HG03457 (cell line): ENCODE measurements around the gene CRB2.
A peak's percentile ranks its signal among the peaks of the same experiment; 100 is the strongest.

Experiments used
- ATAC-seq: cut with Tn5 transposase; IDR thresholded peaks from one replicate; pipeline ENCODE4 v1.9.1; 2021; ENCODE audit warnings: moderate number of reproducible peaks; ENCODE audit not compliant: unreplicated experiment

The CRB2 gene

GRCh38 chr9:123355761-123356431 lies at the start of gene CRB2:
TSS of gene CRB2 (plus strand) at chr9:123356197. CDS start at chr9:123356261, 64 bp downstream.
- no peak for ATAC-seq

GRCh38 chr9:123309611-123310010 lies 46.4 kb upstream of the CRB2 start:
- no peak for ATAC-seq

- ATAC-seq, result no peak
Observed at GRCh38 chr9:123310551-123311249, 45.3 kb upstream of the CRB2 start.

GRCh38 chr9:123311250-123311752 lies 44.7 kb upstream of the CRB2 start:
- ATAC-seq, result no peak

GRCh38 chr9:123312306-123312877 lies 43.6 kb upstream of the CRB2 start:
- ATAC-seq, result no peak

GRCh38 chr9:123314617-123315016 lies 41.4 kb upstream of the CRB2 start:
- no peak for ATAC-seq

- ATAC-seq, result no peak
Observed at GRCh38 chr9:123315635-123316034, 40.4 kb upstream of the CRB2 start.

GRCh38 chr9:123316053-123316718 lies 39.8 kb upstream of the CRB2 start:
- no peak for ATAC-seq

- ATAC-seq, result peak; percentile 45
Observed at GRCh38 chr9:123318202-123318601, 37.8 kb upstream of the CRB2 start.

GRCh38 chr9:123318961-123319421 lies 37.0 kb upstream of the CRB2 start:
- ATAC-seq, result no peak

GRCh38 chr9:123319541-123320339 lies 36.3 kb upstream of the CRB2 start:
- ATAC-seq, result no peak

GRCh38 chr9:123320814-123321213 lies 35.2 kb upstream of the CRB2 start:
- no peak for ATAC-seq

GRCh38 chr9:123321616-123322272 lies 34.3 kb upstream of the CRB2 start:
- no peak for ATAC-seq

GRCh38 chr9:123322273-123323195 lies 33.5 kb upstream of the CRB2 start:
- ATAC-seq, result peak; percentile 48

- no peak for ATAC-seq
Observed at GRCh38 chr9:123323196-123324013, 32.6 kb upstream of the CRB2 start.

GRCh38 chr9:123324767-123325183 lies 31.2 kb upstream of the CRB2 start:
- no peak for ATAC-seq

GRCh38 chr9:123326187-123326586 lies 29.8 kb upstream of the CRB2 start:
- ATAC-seq, result no peak

- no peak for ATAC-seq
Observed at GRCh38 chr9:123326662-123327093, 29.3 kb upstream of the CRB2 start.
